ENCODE measurements around the gene UBE3B. TPM values are rescaled to one million over a fixed set of nuclear protein-coding genes. Genes with fewer than 3 reads are reported as not detected.

The UBE3B gene
- total RNA-seq, 4 donors from 2014 or later: 42.4 to 59.2 (median 49.1) TPM

DNA sequence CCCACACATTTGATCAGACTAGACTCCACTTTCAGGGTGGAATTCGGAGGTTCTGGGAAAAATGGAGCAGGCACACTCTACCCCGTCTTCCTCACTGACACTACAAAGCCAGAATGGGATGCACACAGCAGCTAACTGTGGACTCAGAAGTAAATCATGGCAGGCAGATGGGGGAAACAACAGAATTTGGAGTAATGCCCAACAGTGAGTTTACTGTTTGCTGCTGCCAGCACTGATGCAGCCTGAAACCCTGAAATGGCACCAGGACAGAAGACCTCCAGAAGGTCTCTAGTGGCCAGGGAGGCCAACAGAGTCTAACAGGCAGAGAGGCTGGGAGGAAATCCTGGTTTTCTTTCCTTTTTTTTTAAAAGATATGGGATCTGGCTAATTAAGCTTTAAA is 24.9 kb upstream of the UBE3B start:
- TF ChIP-seq POLR2AphosphoS5 (IDR thresholded peaks at IDR 0.05): no peak
- TF ChIP-seq POLR2A (IDR thresholded peaks at IDR 0.05; ENCODE audit: low read depth): no peak
- no peak for TF ChIP-seq EP300 (IDR thresholded peaks at IDR 0.05)
- TF ChIP-seq, protein P1, sequence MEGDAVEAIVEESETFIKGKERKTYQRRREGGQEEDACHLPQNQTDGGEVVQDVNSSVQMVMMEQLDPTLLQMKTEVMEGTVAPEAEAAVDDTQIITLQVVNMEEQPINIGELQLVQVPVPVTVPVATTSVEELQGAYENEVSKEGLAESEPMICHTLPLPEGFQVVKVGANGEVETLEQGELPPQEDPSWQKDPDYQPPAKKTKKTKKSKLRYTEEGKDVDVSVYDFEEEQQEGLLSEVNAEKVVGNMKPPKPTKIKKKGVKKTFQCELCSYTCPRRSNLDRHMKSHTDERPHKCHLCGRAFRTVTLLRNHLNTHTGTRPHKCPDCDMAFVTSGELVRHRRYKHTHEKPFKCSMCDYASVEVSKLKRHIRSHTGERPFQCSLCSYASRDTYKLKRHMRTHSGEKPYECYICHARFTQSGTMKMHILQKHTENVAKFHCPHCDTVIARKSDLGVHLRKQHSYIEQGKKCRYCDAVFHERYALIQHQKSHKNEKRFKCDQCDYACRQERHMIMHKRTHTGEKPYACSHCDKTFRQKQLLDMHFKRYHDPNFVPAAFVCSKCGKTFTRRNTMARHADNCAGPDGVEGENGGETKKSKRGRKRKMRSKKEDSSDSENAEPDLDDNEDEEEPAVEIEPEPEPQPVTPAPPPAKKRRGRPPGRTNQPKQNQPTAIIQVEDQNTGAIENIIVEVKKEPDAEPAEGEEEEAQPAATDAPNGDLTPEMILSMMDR (IDR thresholded peaks at IDR 0.05): no peak
- Histone ChIP-seq H3K4me3 (no peak overlapping the region), H3K4me1 (peaks cover 11 to 94% (median 63%) of the 10 kb centered on the region in 4 donors), H3K9me3 (no peaks in the 10 kb centered on the region), H3K27ac (replicated peaks in 1 of 4) (peak overlapping the region in 1 of 4 donors; percentile 66), H3K27me3 (no peaks in the 10 kb centered on the region), H3K36me3 (peaks cover 55 to 93% (median 80%) of the 10 kb centered on the region in 4 donors)
- DNase-seq (ENCODE audit: extremely low spot score): no peak
- intact Hi-C loops (cut with DNase I): no loop called here
- WGBS: 94% methylated on average over 2 of the region's 2 CpGs

DNA sequence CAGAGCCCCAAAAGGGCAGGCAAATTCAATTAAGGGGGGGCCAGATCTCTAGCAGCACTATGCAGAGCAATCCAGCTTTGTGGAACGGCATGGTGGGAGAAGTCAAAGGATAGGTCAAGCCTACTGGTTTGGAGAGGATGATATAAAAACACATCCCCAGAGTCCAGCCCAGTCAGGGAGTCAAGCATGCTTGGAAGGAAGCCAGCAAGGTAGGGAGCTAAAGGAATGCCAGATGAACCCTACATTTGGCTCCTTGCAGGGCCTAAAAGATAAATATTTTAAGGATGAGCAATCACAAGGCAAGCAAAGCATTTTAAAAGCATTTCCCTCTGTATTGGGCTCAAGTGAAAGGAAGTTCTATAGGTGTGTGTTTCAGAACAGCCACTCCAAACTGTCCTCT is 21.7 kb upstream of the UBE3B start:
- no peaks in the 10 kb centered on the region for H3K27me3 ChIP-seq
- intact Hi-C loops (cut with DNase I): no loop called here
- no peaks in the 10 kb centered on the region for H3K9me3 ChIP-seq
- H3K4me3 ChIP-seq: no peak overlapping the region
- H3K4me1 ChIP-seq: peaks cover 40 to 95% (median 81%) of the 10 kb centered on the region in 4 donors
- peak overlapping the region; percentile 91 to 98 (median 96) for H3K27ac ChIP-seq (replicated peaks in 1 of 4)
- peaks cover 51 to 86% (median 70%) of the 10 kb centered on the region in 4 donors for H3K36me3 ChIP-seq
- 81% methylated on average over 1 of the region's 1 CpG for WGBS
- DNase-seq (ENCODE audit: extremely low spot score): no peak
- TF ChIP-seq POLR2A (IDR thresholded peaks at IDR 0.05; ENCODE audit: low read depth): no peak
- TF ChIP-seq, protein P1 (IDR thresholded peaks at IDR 0.05): no peak
- TF ChIP-seq POLR2AphosphoS5 (IDR thresholded peaks at IDR 0.05): no peak
- no peak for TF ChIP-seq EP300 (IDR thresholded peaks at IDR 0.05)

DNA sequence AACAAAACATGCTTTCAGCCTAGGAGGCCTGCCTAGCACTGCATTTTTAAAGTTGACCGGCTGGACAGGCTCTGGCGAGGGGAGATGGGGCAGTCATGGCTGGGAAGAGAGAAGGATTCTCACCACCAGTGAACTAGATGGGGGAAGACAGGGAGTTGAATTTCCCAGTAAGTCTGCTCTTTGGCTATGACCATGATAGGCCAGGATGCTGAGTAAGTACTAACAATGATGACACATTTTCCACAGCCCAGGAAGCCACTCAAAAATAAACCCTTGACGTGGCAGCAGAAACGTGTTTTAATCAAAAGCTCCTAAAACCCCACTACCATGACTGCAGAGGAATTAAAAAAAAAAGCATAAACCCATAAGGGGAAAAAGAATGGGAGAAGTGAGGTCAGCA is 19.3 kb upstream of the UBE3B start:
- H3K36me3 ChIP-seq: peaks cover 37 to 62% (median 52%) of the 10 kb centered on the region in 4 donors
- TF ChIP-seq POLR2A (IDR thresholded peaks at IDR 0.05; ENCODE audit: low read depth): no peak
- peak in 1 of 2 donors; percentile 18 for TF ChIP-seq POLR2AphosphoS5 (IDR thresholded peaks at IDR 0.05)
- no peak for DNase-seq (ENCODE audit: extremely low spot score)
- H3K9me3 ChIP-seq: no peaks in the 10 kb centered on the region
- H3K4me3 ChIP-seq: no peak overlapping the region
- 48% methylated on average over 4 of the region's 4 CpGs for WGBS
- H3K27ac ChIP-seq (replicated peaks in 1 of 4): peak overlapping the region; percentile 91 to 98 (median 96)
- peaks cover 63 to 95% (median 83%) of the 10 kb centered on the region in 4 donors for H3K4me1 ChIP-seq
- no peaks in the 10 kb centered on the region for H3K27me3 ChIP-seq
- intact Hi-C loops (cut with DNase I): no loop called here

DNA sequence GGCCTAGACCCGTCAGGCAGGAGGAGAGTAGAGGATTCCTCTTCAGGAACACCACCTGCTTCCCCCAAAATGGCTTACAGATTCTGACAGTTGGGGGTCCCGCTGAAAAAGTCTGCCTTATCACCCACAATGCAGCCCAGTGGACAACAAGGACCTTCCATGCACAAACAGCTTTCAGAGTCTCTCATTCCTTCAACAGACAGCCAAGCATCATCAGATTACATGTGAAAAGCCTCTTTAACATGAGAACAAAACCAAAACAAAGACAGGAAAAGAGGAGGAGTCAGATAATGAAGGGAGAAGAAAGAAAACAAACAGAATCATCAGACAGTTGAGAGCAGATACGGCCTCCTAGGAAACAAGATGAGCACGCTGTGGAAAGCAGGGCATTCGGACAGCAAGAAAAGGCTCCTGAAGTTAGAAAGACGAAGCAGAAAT is 18.6 kb upstream of the UBE3B start:
- H3K9me3 ChIP-seq: no peaks in the 10 kb centered on the region
- H3K4me3 ChIP-seq: peak overlapping the region in 1 of 4 donors; percentile 13
- H3K27me3 ChIP-seq: no peaks in the 10 kb centered on the region
- H3K4me1 ChIP-seq: peaks cover 70 to 99% (median 90%) of the 10 kb centered on the region in 4 donors
- 48% methylated on average over 6 of the region's 6 CpGs for WGBS
- H3K36me3 ChIP-seq: peaks cover 30 to 55% (median 45%) of the 10 kb centered on the region in 4 donors
- TF ChIP-seq POLR2A (IDR thresholded peaks at IDR 0.05; ENCODE audit: low read depth) (no peak), EP300 (IDR thresholded peaks at IDR 0.05) (no peak), POLR2AphosphoS5 (IDR thresholded peaks at IDR 0.05) (no peak)
- TF ChIP-seq, protein P1 (IDR thresholded peaks at IDR 0.05): no peak
- peak overlapping the region; percentile 91 to 98 (median 96) for H3K27ac ChIP-seq (replicated peaks in 1 of 4)
- no peak for DNase-seq (ENCODE audit: extremely low spot score)
- intact Hi-C loops (cut with DNase I): no loop called here

DNA sequence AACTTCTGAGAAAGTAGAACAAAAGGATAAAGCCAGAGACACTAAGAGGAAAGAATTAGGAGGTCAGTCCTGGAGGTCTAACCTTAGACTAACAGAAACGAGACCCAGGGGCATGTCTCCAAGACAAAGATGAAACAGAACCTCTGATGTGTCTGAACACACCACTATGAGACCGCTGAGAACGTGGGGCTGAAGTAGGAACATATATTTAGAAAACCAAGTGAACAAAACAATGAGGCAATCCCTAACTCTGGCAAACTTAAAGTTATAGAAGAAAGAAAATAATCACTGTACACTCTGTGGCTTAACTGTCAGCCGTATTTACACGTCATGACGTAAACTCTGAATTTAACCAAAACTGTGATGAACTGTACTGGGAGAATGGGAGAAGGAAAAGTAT is 18.2 kb upstream of the UBE3B start:
- Histone ChIP-seq H3K27ac (replicated peaks in 1 of 4) (peak overlapping the region; percentile 91 to 98 (median 96)), H3K27me3 (no peaks in the 10 kb centered on the region), H3K4me1 (peaks cover 75 to 100% (median 94%) of the 10 kb centered on the region in 4 donors), H3K4me3 (peak overlapping the region in 1 of 4 donors; percentile 13), H3K9me3 (no peaks in the 10 kb centered on the region), H3K36me3 (peaks cover 28 to 50% (median 41%) of the 10 kb centered on the region in 4 donors)
- intact Hi-C loops (cut with DNase I): no loop called here
- TF ChIP-seq POLR2AphosphoS5 (IDR thresholded peaks at IDR 0.05): peak; percentile 12 to 62
- TF ChIP-seq, protein P1 (IDR thresholded peaks at IDR 0.05): no peak
- 44% methylated on average over 6 of the region's 6 CpGs for WGBS
- no peak for DNase-seq (ENCODE audit: extremely low spot score)
